HepG2 (cell line): Measurements from ENCODE around the gene TMEM127. TPM values are rescaled to one million over a fixed set of nuclear protein-coding genes. Genes with fewer than 3 reads are reported as not detected.
A peak's percentile ranks its signal among the peaks of the same experiment; 100 is the strongest.

ENCODE experiments used
- JARID2 ChIP-seq: sonication (generic); formaldehyde crosslinking; IDR thresholded peaks from 2 replicates; pipeline ENCODE4 v1.8.1; 2023; ENCODE audit warnings: missing genetic modification reagents, inconsistent platforms; ENCODE audit not compliant: insufficient replicate concordance
- MAF1 ChIP-seq: sonication (generic); formaldehyde crosslinking; IDR thresholded peaks from 2 replicates; pipeline ENCODE4 v1.5.0; 2020; ENCODE audit warnings: missing genetic modification reagents, borderline replicate concordance
- MIER2 ChIP-seq: IDR thresholded peaks from 2 replicates; pipeline ENCODE4 v1.6.1; 2016; ENCODE audit warnings: missing biosample characterization, missing genetic modification reagents
- NFYB ChIP-seq: sonication (generic); formaldehyde crosslinking; IDR thresholded peaks from 2 replicates; pipeline ENCODE4 v1.4.0; 2020; ENCODE audit warnings: missing genetic modification reagents
- PHF21A ChIP-seq: sonication (generic); formaldehyde crosslinking; IDR thresholded peaks from 2 replicates; pipeline ENCODE4 v1.5.0; 2020; ENCODE audit warnings: mild to moderate bottlenecking, missing genetic modification reagents
- SNAPC4 ChIP-seq: sonication (generic); formaldehyde crosslinking; IDR thresholded peaks from 2 replicates; pipeline ENCODE4 v1.4.0; 2020; ENCODE audit warnings: mild to moderate bottlenecking, missing genetic modification reagents
- TFDP2 ChIP-seq: sonication (generic); formaldehyde crosslinking; IDR thresholded peaks from 2 replicates; pipeline ENCODE4 v1.4.0; 2020; ENCODE audit warnings: missing genetic modification reagents
- TMF1 ChIP-seq: sonication (generic); formaldehyde crosslinking; IDR thresholded peaks from 2 replicates; pipeline ENCODE4 v1.8.1; 2022; ENCODE audit warnings: low read depth, missing genetic modification reagents
- USF2 ChIP-seq, 2 experiments: sonication (generic) in 1 of 2; formaldehyde crosslinking in 1 of 2; IDR thresholded peaks; 2 replicates each; pipeline versions ENCODE4 v1.5.1 to v1.6.1; 2011 to 2020; ENCODE audit warnings: borderline replicate concordance in 1 of 2, low read depth in 1 of 2, low read length in 1 of 2, mild to moderate bottlenecking in 1 of 2, missing genetic modification reagents in 1 of 2, moderate library complexity in 1 of 2
- ZNF205 ChIP-seq: IDR thresholded peaks from 2 replicates; pipeline ENCODE4 v1.6.1; 2018; ENCODE audit warnings: missing biosample characterization, missing genetic modification reagents
- ZNF552 ChIP-seq: sonication (generic); formaldehyde crosslinking; IDR thresholded peaks from 2 replicates; pipeline ENCODE4 v1.9.0; 2022; ENCODE audit warnings: missing genetic modification reagents, mild to moderate bottlenecking, borderline replicate concordance
- ZNF646 ChIP-seq: sonication (generic); formaldehyde crosslinking; IDR thresholded peaks from 2 replicates; pipeline ENCODE4 v1.9.0; 2021; ENCODE audit warnings: mild to moderate bottlenecking, missing genetic modification reagents
- polyA plus RNA-seq, 8 experiments: library from polyadenylated mRNA; depleted of rRNA in 3 of 8; stranded (reverse) in 7 of 8; unstranded in 1 of 8; fragments of >200 nt; fragmentation: Illumina TruSeq in 4 of 8; extraction: Trizol in 4 of 8; gene quantifications; 2 replicates each; pipeline versions ENCODE4 v1.2.1 to v1.2.3, GENCODE V29; 2011 to 2016; ENCODE audit warnings: low read depth in 4 of 8, missing spikeins in 1 of 8, mixed read lengths in 1 of 8; ENCODE audit not compliant: insufficient read depth in 1 of 8
- total RNA-seq, 5 experiments: library from RNA; depleted of rRNA; stranded (reverse); fragments of >200 nt; fragmentation: Illumina TruSeq; extraction: Trizol; gene quantifications; 2 replicates each; pipeline ENCODE4 v1.2.3, GENCODE V29; 2016; ENCODE audit warnings: low read depth in 1 of 5

Gene TMEM127
- total and polyA plus RNA-seq, 2 of the 13 experiments (the other 11 are each of a cell fraction or from before 2014, with no cell fraction given) = 21.5 to 33.9 TPM

- TF ChIP-seq ZNF646 (no peak), NFYB (CRISPR knock-in tag) (peak; percentile 99), ZNF552 (CRISPR knock-in tag) (no peak; the same call in none of the 2 replicates), USF2 (IDR thresholded peaks at IDR 0.05; ENCODE audit: low read depth, low read length) (0 out of 2 replicates have a peak, but pooled peaks have one; percentile 11), USF2 (CRISPR knock-in tag; IDR thresholded peaks at IDR 0.05; ENCODE audit: borderline replicate concordance) (no peak; the same call in 1 of the 2 replicates), SNAPC4 (CRISPR knock-in tag) (peak; percentile 94), MAF1 (CRISPR knock-in tag) (no peak), MIER2 (CRISPR knock-in tag) (peak; percentile 34; the same call in 1 of the 2 replicates), PHF21A (CRISPR knock-in tag) (peak; percentile 88), TMF1 (CRISPR knock-in tag) (peak; percentile 77), ZNF205 (CRISPR knock-in tag) (no peak; the same call in 1 of the 2 replicates), JARID2 (CRISPR knock-in tag) (peak; percentile 35), TFDP2 (CRISPR knock-in tag) (peak; percentile 92)
Observed at GRCh38 chr2:96208143-96209010, 57.4 kb downstream of the TMEM127 start, which contains the start of gene STARD7 (continued).
